ENCODE results near the gene KCNQ1. TPM values are rescaled to one million over a fixed set of nuclear protein-coding genes. Genes with fewer than 3 reads are reported as not detected.

Gene KCNQ1
- polyA plus RNA-seq, 1 experiment = not detected

- TF ChIP-seq CTCF (IDR thresholded peaks at IDR 0.05; ENCODE audit: low read depth, low read length) = no peak
- H3K27ac ChIP-seq (ENCODE audit: low read depth, low read length) = no peak overlapping the region
- ChIA-PET POLR2A (no interaction called here), CTCF (no interaction called here)
- H3K27me3 ChIP-seq (ENCODE audit: control insufficient read depth, insufficient read depth, low read length) = peaks cover 13% of the 10 kb centered on the region
- DNase-seq (ENCODE audit: low read depth, low spot score) = no peak
- H3K4me3 ChIP-seq (ENCODE audit: low read depth, low read length) = no peak overlapping the region
- peaks cover 4% of the 10 kb centered on the region; the same call in 1 of the 2 replicates for H3K9me3 ChIP-seq (ENCODE audit: control insufficient read depth, insufficient read depth, low read length)
Observed at GRCh38 chr11:2599561-2600189, 154.9 kb downstream of the KCNQ1 start.

- Histone ChIP-seq H3K27me3 (ENCODE audit: control insufficient read depth, insufficient read depth, low read length) (no peaks in the 10 kb centered on the region), H3K27ac (ENCODE audit: low read depth, low read length) (no peak overlapping the region), H3K4me3 (ENCODE audit: low read depth, low read length) (no peak overlapping the region), H3K9me3 (ENCODE audit: control insufficient read depth, insufficient read depth, low read length) (peaks cover 6% of the 10 kb centered on the region; the same call in 1 of the 2 replicates)
- ChIA-PET POLR2A (interaction anchor here (0.6 kb wide), 1 partner anchor 177 kb away, joined by 4 read pairs; no protein-coding TSS in a partner anchor), CTCF (no interaction called here)
- DNase-seq (ENCODE audit: low read depth, low spot score) = no peak
- no peak for TF ChIP-seq CTCF (IDR thresholded peaks at IDR 0.05; ENCODE audit: low read depth, low read length)
Observed at GRCh38 chr11:2609345-2609744, 164.5 kb downstream of the KCNQ1 start.

- no peak for TF ChIP-seq CTCF (IDR thresholded peaks at IDR 0.05; ENCODE audit: low read depth, low read length)
- peaks cover 6% of the 10 kb centered on the region; the same call in 1 of the 2 replicates for H3K9me3 ChIP-seq (ENCODE audit: control insufficient read depth, insufficient read depth, low read length)
- POLR2A ChIA-PET = no interaction called here
- H3K27me3 ChIP-seq (ENCODE audit: control insufficient read depth, insufficient read depth, low read length) = no peaks in the 10 kb centered on the region
- CTCF ChIA-PET = no interaction called here
- H3K27ac ChIP-seq (ENCODE audit: low read depth, low read length) = no peak overlapping the region
- DNase-seq (ENCODE audit: low read depth, low spot score) = no peak
- H3K4me3 ChIP-seq (ENCODE audit: low read depth, low read length) = no peak overlapping the region
Observed at GRCh38 chr11:2612884-2613571, 168.2 kb downstream of the KCNQ1 start.

- no peak for DNase-seq (ENCODE audit: low read depth, low spot score)
- TF ChIP-seq CTCF (IDR thresholded peaks at IDR 0.05; ENCODE audit: low read depth, low read length) = no peak
- CTCF ChIA-PET = no interaction called here
- no peak overlapping the region for H3K27ac ChIP-seq (ENCODE audit: low read depth, low read length)
- peaks cover 3% of the 10 kb centered on the region; the same call in 1 of the 2 replicates for H3K9me3 ChIP-seq (ENCODE audit: control insufficient read depth, insufficient read depth, low read length)
- H3K27me3 ChIP-seq (ENCODE audit: control insufficient read depth, insufficient read depth, low read length) = no peaks in the 10 kb centered on the region
- POLR2A ChIA-PET = no interaction called here
- no peak overlapping the region for H3K4me3 ChIP-seq (ENCODE audit: low read depth, low read length)
Observed at GRCh38 chr11:2621894-2622293, 177.1 kb downstream of the KCNQ1 start.

GRCh38 chr11:2625183-2625582 lies 180.4 kb downstream of the KCNQ1 start:
- TF ChIP-seq CTCF (IDR thresholded peaks at IDR 0.05; ENCODE audit: low read depth, low read length) = no peak
- no peak overlapping the region for H3K4me3 ChIP-seq (ENCODE audit: low read depth, low read length)
- ChIA-PET POLR2A (no interaction called here), CTCF (no interaction called here)
- H3K27me3 ChIP-seq (ENCODE audit: control insufficient read depth, insufficient read depth, low read length) = no peaks in the 10 kb centered on the region
- H3K27ac ChIP-seq (ENCODE audit: low read depth, low read length) = no peak overlapping the region
- no peak for DNase-seq (ENCODE audit: low read depth, low spot score)
- peaks cover 3% of the 10 kb centered on the region; the same call in 1 of the 2 replicates for H3K9me3 ChIP-seq (ENCODE audit: control insufficient read depth, insufficient read depth, low read length)

All from AG04450 (cell line).